CD1c-positive myeloid dendritic cell (primary cell): ENCODE data around the gene ARHGAP4.

ENCODE experiments used
- DNase-seq: peaks from one replicate; pipeline ENCODE4 v3.0.0-alpha.2; 2016; ENCODE audit errors: extremely low spot score

Gene ARHGAP4

DNA sequence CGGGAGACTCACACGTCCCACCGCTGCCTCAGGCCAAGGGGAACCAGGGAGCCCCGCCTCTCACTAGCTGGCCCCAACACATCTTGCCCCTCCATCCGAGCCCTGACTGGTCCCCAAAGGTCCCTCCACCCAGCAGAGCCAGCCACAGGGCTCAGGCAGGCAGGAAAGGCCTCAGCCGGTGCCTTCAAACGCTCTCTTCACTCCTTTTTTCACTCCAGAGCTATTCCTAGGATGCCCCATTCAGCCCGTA is 1.5 kb upstream of the ARHGAP4 start:
- DNase-seq, result no peak

- DNase-seq, result peak; percentile 81
Observed at GRCh38 chrX:153926858-153927671, 1.0 kb upstream of the ARHGAP4 start.

GRCh38 chrX:153926552-153926857 is 441 bp upstream of the ARHGAP4 start:
- no peak for DNase-seq

DNA sequence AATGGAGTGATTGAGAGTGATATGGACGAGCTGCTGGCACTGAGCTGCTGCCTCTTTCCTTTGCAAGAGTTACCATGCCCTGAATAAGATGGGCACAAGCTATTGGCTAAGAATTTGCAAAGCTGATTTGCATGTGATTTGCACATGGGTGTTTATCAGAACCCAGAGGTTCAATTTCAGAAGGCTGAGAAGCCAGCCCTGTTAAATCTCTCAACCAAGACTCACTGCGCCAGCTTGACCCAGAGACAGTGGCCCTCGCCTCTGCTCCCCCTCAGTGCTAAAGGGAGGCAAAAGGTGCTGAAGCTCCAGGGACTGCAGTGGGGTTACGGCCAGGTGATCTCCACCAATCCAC is 701 bp downstream of the ARHGAP4 start:
- DNase-seq, result no peak

DNA sequence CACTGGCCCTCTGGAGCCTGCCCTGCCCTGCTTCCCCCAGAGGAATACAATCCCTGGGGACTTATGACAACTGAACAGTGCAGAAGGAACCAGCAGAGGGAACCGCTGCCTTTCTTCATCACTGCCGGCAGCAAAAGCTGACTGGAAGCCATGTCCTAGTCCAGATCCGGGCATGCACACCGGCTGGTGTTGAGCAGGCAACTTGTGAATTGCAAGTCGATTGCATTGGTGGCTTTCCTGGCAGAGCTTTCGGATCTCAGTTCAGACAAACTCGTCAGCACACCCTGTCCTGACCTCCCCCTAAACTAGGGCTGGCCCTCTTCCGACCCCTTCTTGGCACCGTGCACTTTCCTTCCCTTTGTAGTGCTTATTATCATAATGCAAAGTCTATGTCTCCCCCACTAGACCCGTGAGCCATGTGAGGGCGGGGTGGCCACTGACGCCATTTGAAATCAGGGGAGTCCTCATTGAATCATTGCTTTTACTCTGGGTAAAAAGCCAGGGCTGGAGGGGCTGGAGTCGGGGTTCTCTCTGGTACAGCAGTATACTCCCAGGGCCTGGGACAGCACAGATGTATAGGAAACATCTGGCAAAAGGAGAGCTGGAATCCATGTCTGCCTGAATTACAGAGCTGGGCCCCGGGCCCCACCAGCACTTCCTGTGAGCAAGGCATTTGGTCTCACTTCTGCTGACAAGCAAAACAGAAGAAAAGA is 1.8 kb downstream of the ARHGAP4 start:
- DNase-seq, result peak; percentile 63

- no peak for DNase-seq
Observed at GRCh38 chrX:153922932-153923857, 2.9 kb downstream of the ARHGAP4 start.

- no peak for DNase-seq
Observed at GRCh38 chrX:153921511-153922446, 4.3 kb downstream of the ARHGAP4 start.

DNA sequence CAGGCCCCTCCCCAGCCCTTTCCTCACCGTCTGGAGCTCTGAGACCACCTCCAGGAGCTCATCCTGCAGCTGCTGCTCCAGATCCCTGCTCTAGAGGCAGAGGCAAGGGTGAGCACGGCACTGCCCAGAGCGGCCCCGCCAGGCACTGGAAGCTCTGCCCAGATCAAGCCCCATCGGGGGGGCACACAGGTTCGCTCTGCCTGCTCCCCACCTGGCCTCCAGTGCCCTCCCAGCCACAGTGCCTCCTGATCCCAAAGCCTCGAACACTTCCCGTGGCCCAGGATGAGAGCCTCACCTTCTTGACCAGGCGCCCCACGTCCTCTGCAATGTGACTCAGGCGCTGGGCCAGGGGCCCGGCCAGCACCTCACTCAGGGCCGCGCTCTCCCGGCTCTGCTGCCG is 5.0 kb downstream of the ARHGAP4 start:
- DNase-seq, result no peak

DNA sequence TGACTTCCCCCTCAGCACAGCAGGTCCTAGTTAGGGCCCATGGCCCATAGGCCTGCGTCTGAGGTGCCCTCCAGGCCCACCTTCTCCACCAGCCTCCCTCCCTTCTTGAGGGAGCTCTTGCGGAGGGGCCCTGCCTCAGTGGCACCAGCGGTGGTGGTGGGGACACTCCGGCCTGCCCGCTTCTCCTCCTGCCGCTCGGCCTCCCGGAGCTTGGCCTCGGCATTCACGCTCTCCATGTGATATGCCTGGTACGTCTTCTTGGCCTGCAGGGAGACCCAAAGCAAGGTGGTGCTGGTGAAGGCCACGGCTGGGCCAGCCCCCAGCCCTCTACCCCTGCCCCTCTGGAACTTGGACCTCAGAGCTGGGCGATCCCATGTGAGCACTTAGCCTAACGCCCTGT is 5.5 kb downstream of the ARHGAP4 start:
- DNase-seq, result no peak

- no peak for DNase-seq
Observed at GRCh38 chrX:153919281-153919680, 6.8 kb downstream of the ARHGAP4 start.

GRCh38 chrX:153917869-153918268 is 8.2 kb downstream of the ARHGAP4 start:
- DNase-seq, result no peak

DNA sequence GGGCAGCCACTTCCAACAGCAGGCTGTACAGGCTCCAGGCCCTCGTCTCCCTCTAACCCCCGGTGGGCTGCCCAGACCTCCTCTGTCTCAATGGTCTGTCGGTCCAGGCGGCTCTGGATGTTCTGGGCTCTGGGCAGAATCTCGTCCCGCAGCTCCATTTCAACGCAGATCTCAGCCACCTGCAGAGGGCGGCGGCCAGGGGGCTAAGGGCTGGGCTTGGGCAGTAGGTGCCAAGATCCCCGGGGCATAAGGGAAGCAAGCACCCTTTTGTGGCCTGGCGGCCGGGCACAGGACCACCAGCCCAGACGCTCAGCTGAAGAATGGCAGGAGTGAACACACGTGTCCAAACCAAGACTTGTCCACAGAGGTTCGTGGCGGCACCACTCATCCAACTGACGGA is 12.4 kb downstream of the ARHGAP4 start:
- DNase-seq, result no peak

GRCh38 chrX:153913211-153913610 is 12.9 kb downstream of the ARHGAP4 start:
- DNase-seq, result no peak

DNA sequence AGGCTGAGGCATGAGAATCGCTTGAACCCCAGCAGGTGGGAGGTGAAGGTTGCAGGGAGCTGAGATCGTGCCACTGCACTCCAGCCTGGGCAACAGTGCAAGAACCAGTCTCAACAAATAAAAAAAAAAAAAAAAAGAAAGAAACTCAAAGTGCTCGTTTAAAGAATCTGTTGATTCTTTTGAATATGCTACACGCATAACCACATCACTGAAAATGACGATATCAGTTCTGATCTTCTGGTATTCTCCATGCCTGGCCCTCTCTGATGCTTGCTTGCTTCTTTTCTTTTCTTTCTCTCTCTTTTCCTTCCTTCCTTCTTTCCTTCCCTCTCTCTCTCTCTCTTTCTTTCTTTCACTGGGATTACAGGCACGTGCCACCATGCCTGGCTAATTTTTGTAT is 14.3 kb downstream of the ARHGAP4 start:
- DNase-seq, result no peak

- DNase-seq, result no peak
Observed at GRCh38 chrX:153910446-153910845, 15.6 kb downstream of the ARHGAP4 start.

- no peak for DNase-seq
Observed at GRCh38 chrX:153909980-153910360, 16.1 kb downstream of the ARHGAP4 start.

DNA sequence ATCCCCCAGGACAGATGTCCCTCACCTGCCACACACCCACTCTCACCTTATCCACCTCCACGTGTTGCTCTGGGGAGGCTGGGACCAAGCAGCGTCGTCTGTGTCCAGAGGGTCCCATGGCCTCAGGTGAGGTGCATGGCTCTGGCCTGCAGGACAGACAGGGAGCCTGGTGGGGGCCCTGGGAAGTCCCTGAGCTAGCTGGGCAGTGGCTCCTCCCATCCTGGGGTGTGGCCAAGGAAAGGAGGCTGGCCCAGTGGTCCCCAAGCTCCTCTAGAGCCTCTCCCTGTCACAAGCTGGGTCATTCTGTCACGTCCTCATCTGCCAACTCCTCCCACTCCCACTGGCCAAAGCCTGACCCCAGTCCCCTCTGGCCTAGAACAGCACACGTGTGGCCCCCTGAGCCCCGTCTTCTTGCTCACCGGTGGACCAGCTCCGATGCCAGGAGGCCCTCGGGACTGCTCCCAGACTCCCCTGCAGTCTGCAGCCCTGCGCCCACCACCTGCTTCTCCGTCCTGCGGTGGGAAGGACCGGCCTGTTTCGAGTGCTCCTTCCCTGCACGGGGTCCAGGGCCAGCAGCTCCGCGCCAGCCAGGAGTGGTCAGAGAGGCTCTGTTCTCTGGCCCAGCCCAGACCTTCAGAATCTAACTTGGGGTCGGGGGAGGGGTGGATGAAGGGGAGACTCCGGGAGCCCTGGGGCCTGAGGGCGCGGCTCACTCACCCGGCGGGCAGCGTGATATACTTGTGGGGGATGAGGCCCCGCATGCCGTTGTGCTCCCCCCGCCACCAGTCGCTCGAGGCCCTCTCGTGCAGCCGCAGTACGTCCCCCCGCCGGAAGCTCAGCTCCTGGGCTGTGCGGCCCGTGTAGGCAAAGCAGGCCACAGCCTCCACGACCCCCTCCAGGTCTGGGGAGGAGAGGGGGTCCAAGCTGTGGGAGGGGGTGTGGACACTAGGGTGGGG is 16.8 kb downstream of the ARHGAP4 start:
- no peak for DNase-seq

GRCh38 chrX:153908219-153908860 is 17.7 kb downstream of the ARHGAP4 start:
- no peak for DNase-seq

DNA sequence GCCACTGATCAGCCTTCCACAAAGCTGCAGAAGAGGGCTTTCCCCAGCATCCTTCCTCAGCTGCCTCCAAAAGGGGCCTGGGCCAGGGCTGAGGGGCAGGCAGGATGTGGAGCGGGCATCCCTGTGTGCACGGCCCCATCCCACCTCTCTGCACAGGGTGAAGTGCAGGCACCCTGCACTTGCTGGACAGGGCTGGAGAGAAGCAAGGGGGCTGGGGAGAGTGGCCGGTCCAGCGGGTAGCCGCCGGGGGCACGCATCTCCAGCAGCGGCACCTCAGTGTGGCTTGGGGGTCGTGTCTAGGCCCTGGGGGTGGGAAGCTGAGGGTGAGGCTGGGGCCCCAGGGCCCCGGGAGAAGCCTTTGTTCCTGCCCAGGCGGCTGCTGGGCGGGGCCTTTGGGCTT is 18.6 kb downstream of the ARHGAP4 start:
- DNase-seq, result no peak
